NCI-H748 treated with DMSO at 0.1 percent for 48 hours (cell line): ENCODE data around the gene TOMT.

Experiments
- DNase-seq: peaks from one replicate; lab custom pipeline; 2025; lab: John Stamatoyannopoulos, UW

TOMT gene

GRCh38 chr11:72105888-72106287 lies at the start of gene TOMT:
TOMT (plus strand) TSS chr11:72105924; CDS start chr11:72105952, 28 bp downstream.
- no peak for DNase-seq

GRCh38 chr11:72058416-72059034 lies 47.2 kb upstream of the TOMT start:
- DNase-seq = no peak

GRCh38 chr11:72061739-72062396 lies 43.9 kb upstream of the TOMT start:
- DNase-seq = no peak

- no peak for DNase-seq
Measured at GRCh38 chr11:72066855-72067254, 38.9 kb upstream of the TOMT start.

- DNase-seq = no peak
Measured at GRCh38 chr11:72067266-72067665, 38.5 kb upstream of the TOMT start.

- DNase-seq = no peak
Measured at GRCh38 chr11:72067676-72068075, 38.0 kb upstream of the TOMT start.

GRCh38 chr11:72069200-72069599 lies 36.5 kb upstream of the TOMT start:
- DNase-seq = no peak

GRCh38 chr11:72069787-72070251 lies 35.9 kb upstream of the TOMT start:
- DNase-seq = no peak

- DNase-seq = no peak
Measured at GRCh38 chr11:72070491-72070890, 35.2 kb upstream of the TOMT start.

GRCh38 chr11:72072348-72072747 lies 33.4 kb upstream of the TOMT start:
- no peak for DNase-seq

- no peak for DNase-seq
Measured at GRCh38 chr11:72075109-72075508, 30.6 kb upstream of the TOMT start.

- DNase-seq = no peak
Measured at GRCh38 chr11:72075756-72076155, 30.0 kb upstream of the TOMT start.

GRCh38 chr11:72078477-72078876 lies 27.2 kb upstream of the TOMT start:
- no peak for DNase-seq

- DNase-seq = no peak
Measured at GRCh38 chr11:72079819-72080325, 25.9 kb upstream of the TOMT start.

GRCh38 chr11:72080326-72081183 lies 25.2 kb upstream of the TOMT start, which contains the start of the genes LRRC51 and NUMA1:
LRRC51 (plus strand) TSS chr11:72080850; CDS start chr11:72089084, 8,234 bp downstream.
NUMA1 (minus strand) TSS chr11:72080542; CDS start chr11:72035943, 44,599 bp downstream.
- peak; percentile 99 for DNase-seq

GRCh38 chr11:72081184-72081644 lies 24.5 kb upstream of the TOMT start:
- no peak for DNase-seq

GRCh38 chr11:72081821-72082453 lies 23.8 kb upstream of the TOMT start:
- no peak for DNase-seq

GRCh38 chr11:72083414-72083813 lies 22.3 kb upstream of the TOMT start:
- DNase-seq = no peak

- no peak for DNase-seq
Measured at GRCh38 chr11:72084076-72084475, 21.6 kb upstream of the TOMT start.

- no peak for DNase-seq
Measured at GRCh38 chr11:72084965-72085364, 20.8 kb upstream of the TOMT start.

- DNase-seq = no peak
Measured at GRCh38 chr11:72085621-72086351, 19.9 kb upstream of the TOMT start.
